Measurements from ENCODE around the gene SLC38A6. TPM values are rescaled to one million over a fixed set of nuclear protein-coding genes. Genes with fewer than 3 reads are reported as not detected.

SLC38A6 gene
- total and polyA plus RNA-seq, 2 of the 13 experiments (the other 11 are each of a cell fraction or from before 2014, with no cell fraction given): 6.9 to 22.1 TPM

- no peak for TF ChIP-seq PBX2 (CRISPR knock-in tag; IDR thresholded peaks at IDR 0.05)
- peak; percentile 68; the same call in 1 of the 2 replicates for TF ChIP-seq KDM5B (CRISPR knock-in tag; IDR thresholded peaks at IDR 0.05; ENCODE audit: borderline replicate concordance)
- TF ChIP-seq MAF1 (CRISPR knock-in tag; IDR thresholded peaks at IDR 0.05; ENCODE audit: borderline replicate concordance): no peak
- peak; percentile 26; the same call in 1 of the 2 replicates for TF ChIP-seq PATZ1 (CRISPR knock-in tag; IDR thresholded peaks at IDR 0.05)
- TF ChIP-seq ZNF552 (CRISPR knock-in tag; IDR thresholded peaks at IDR 0.05; ENCODE audit: borderline replicate concordance): no peak
- no peak for TF ChIP-seq IRX3 (CRISPR knock-in tag; IDR thresholded peaks at IDR 0.05; ENCODE audit: borderline replicate concordance, low read depth)
- TF ChIP-seq CENPBD1 (CRISPR knock-in tag; IDR thresholded peaks at IDR 0.05; ENCODE audit: borderline replicate concordance, low read depth): no peak
- TF ChIP-seq FIP1L1 (IDR thresholded peaks at IDR 0.05; ENCODE audit: borderline replicate concordance, insufficient read depth, low read depth, low read length): no peak
- TF ChIP-seq ZNF180 (CRISPR knock-in tag; IDR thresholded peaks at IDR 0.05; ENCODE audit: borderline replicate concordance, low read depth): no peak
- peak; percentile 73; the same call in 1 of the 2 replicates for TF ChIP-seq ZNF713 (CRISPR knock-in tag; IDR thresholded peaks at IDR 0.05)
- TF ChIP-seq GPN1 (CRISPR knock-in tag; IDR thresholded peaks at IDR 0.05; ENCODE audit: borderline replicate concordance): no peak
- peak; percentile 33; the same call in 1 of the 2 replicates for TF ChIP-seq ZNF12 (CRISPR knock-in tag; IDR thresholded peaks at IDR 0.05)
- TF ChIP-seq ZNF790 (CRISPR knock-in tag; IDR thresholded peaks at IDR 0.05; ENCODE audit: borderline replicate concordance): no peak
- TF ChIP-seq ARHGAP35 (CRISPR knock-in tag; IDR thresholded peaks at IDR 0.05; ENCODE audit: borderline replicate concordance): no peak
- no peak for TF ChIP-seq SMC3 (IDR thresholded peaks at IDR 0.05; ENCODE audit: low read length)
- TF ChIP-seq ZNF18 (CRISPR knock-in tag; IDR thresholded peaks at IDR 0.05; ENCODE audit: insufficient replicate concordance): no peak
- TF ChIP-seq, protein P1, sequence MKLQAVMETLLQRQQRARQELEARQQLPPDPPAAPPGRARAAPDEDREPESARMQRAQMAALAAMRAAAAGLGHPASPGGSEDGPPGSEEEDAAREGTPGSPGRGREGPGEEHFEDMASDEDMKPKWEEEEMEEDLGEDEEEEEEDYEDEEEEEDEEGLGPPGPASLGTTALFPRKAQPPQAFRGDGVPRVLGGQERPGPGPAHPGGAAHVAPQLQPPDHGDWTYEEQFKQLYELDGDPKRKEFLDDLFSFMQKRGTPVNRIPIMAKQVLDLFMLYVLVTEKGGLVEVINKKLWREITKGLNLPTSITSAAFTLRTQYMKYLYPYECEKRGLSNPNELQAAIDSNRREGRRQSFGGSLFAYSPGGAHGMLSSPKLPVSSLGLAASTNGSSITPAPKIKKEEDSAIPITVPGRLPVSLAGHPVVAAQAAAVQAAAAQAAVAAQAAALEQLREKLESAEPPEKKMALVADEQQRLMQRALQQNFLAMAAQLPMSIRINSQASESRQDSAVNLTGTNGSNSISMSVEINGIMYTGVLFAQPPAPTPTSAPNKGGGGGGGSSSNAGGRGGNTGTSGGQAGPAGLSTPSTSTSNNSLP (IDR thresholded peaks at IDR 0.05; ENCODE audit: low read depth, low read length): no peak
- no peak for TF ChIP-seq CSRNP2 (CRISPR knock-in tag; conservative IDR thresholded peaks at IDR 0.05; ENCODE audit: low read depth)
- TF ChIP-seq ZNF367 (CRISPR knock-in tag; IDR thresholded peaks at IDR 0.05; ENCODE audit: borderline replicate concordance): no peak
Measured at GRCh38 chr14:60980811-60981632, at the start of gene SLC38A6, which contains the start of gene TRMT5 (continued).

Data from HepG2 (cell line).